Posterior vena cava (tissue), 2 donors: ENCODE data around the gene CCN5. TPM values are rescaled to one million over a fixed set of nuclear protein-coding genes. Genes with fewer than 3 reads are reported as not detected.
"Not testable (repeated sequence)": the region's sequence is repeated elsewhere in the genome, so short reads cannot be mapped to it uniquely, and the experiment has no call there.

Source experiments
- DNase-seq: peaks from one replicate; pipeline ENCODE4 v3.0.0-alpha.2; 2020; ENCODE audit warnings: low spot score
- intact Hi-C, 2 donors: fragments of 100-400 bp; cut with DNase I; formaldehyde crosslinking; loops; one replicate each; pipeline versions ENCODE4 v1.14.1 to v1.14.2; 2022 to 2023
- long read RNA-seq, 2 donors: library from polyadenylated mRNA; unstranded; transcript quantifications; one replicate each; pipeline ENCODE4 v2.0.0, GENCODE V29; 2020 to 2021
- total RNA-seq, 2 donors: library from RNA; stranded (reverse); fragmentation: NEBNext Ultra II Directional; extraction: Animal tissue kit (Norgen Biotek cat#: 25700); gene quantifications; one replicate each; pipeline ENCODE4 v1.2.1, GENCODE V29; 2021
- donor health status: DM: yes; HTN: yes; CAD: no.
- donor health status: DM: yes; HTN: yes; CAD: no.

The CCN5 gene
- 100 to 1,000 TPM; 210 to 342 TPM for total RNA-seq
- long read RNA-seq, donor 1, transcript WISP2-201 (4 exons, 1,403 nt): major isoform, 49 of 90 reads
- long read RNA-seq, donor 1, transcript WISP2-205 (2 exons, 2,759 nt): minor isoform, 6 of 90 reads
- long read RNA-seq, donor 1, transcript WISP2-203 (5 exons, 1,600 nt): minor isoform, 13 of 90 reads
- long read RNA-seq, donor 1, partial matches to known transcripts: 14 of 90 reads
- long read RNA-seq, donor 1, other reads (novel, unspliced or antisense): 8 of 90 reads
- long read RNA-seq, donor 2, transcript WISP2-203 (5 exons, 1,600 nt): minor isoform, 62 of 282 reads
- long read RNA-seq, donor 2, transcript WISP2-205 (2 exons, 2,759 nt): minor isoform, 13 of 282 reads
- long read RNA-seq, donor 2, transcript WISP2-201 (4 exons, 1,403 nt): major isoform, 138 of 282 reads
- long read RNA-seq, donor 2, partial matches to known transcripts: 16 of 282 reads
- long read RNA-seq, donor 2, other reads (novel, unspliced or antisense): 53 of 282 reads

GRCh38 chr20:44714701-44715498 lies at the start of gene CCN5:
CCN5 (plus strand) TSS chr20:44715369; CDS start chr20:44715391, 22 bp downstream.
- peak; percentile 96 for DNase-seq
- intact Hi-C loops: no loop called here

- no peak for DNase-seq
Measured at GRCh38 chr20:44666066-44666465, 49.1 kb upstream of the CCN5 start.

GRCh38 chr20:44670851-44671250 lies 44.3 kb upstream of the CCN5 start:
- intact Hi-C loops, DNase-seq: not testable (repeated sequence)

More at GRCh38 chr20:44666066-44666465, 49.1 kb upstream of the CCN5 start:
- intact Hi-C loops: no loop called here

- DNase-seq, intact Hi-C loops: not testable (repeated sequence)
Measured at GRCh38 chr20:44671541-44671940, 43.6 kb upstream of the CCN5 start.

GRCh38 chr20:44672318-44672902 lies 42.8 kb upstream of the CCN5 start:
- intact Hi-C loops, DNase-seq: not testable (repeated sequence)

- no peak for DNase-seq
Measured at GRCh38 chr20:44678242-44678641, 36.9 kb upstream of the CCN5 start.

GRCh38 chr20:44678990-44679611 lies 36.1 kb upstream of the CCN5 start:
- intact Hi-C loops: no loop called here
- DNase-seq: no peak

More at GRCh38 chr20:44678242-44678641, 36.9 kb upstream of the CCN5 start:
- intact Hi-C loops: no loop called here

- intact Hi-C loops: loop anchor here in 1 of 2 donors (10.0 kb wide), 1 partner anchor 183 kb away; no protein-coding TSS in a partner anchor
- DNase-seq: no peak
Measured at GRCh38 chr20:44681796-44682566, 33.2 kb upstream of the CCN5 start.

GRCh38 chr20:44683263-44684046 lies 31.7 kb upstream of the CCN5 start:
- no peak for DNase-seq
- intact Hi-C loops: loop anchor here (2.0 to 10.0 kb wide), 2 partner anchors 49 to 181 kb away; no protein-coding TSS in a partner anchor

- no peak for DNase-seq
- intact Hi-C loops: loop anchor here (2.0 to 10.0 kb wide), 2 partner anchors 48 to 180 kb away; no protein-coding TSS in a partner anchor
Measured at GRCh38 chr20:44684047-44684967, 30.9 kb upstream of the CCN5 start.

GRCh38 chr20:44686934-44687333 lies 28.2 kb upstream of the CCN5 start:
- intact Hi-C loops: loop anchor here in 1 of 2 donors (10.0 kb wide), 1 partner anchor 178 kb away; no protein-coding TSS in a partner anchor
- no peak for DNase-seq

- intact Hi-C loops: loop anchor here in 1 of 2 donors (10.0 kb wide), 1 partner anchor 177 kb away; no protein-coding TSS in a partner anchor
Measured at GRCh38 chr20:44688053-44688625, 27.0 kb upstream of the CCN5 start.

GRCh38 chr20:44689809-44690208 lies 25.4 kb upstream of the CCN5 start:
- no peak for DNase-seq

More at GRCh38 chr20:44688053-44688625, 27.0 kb upstream of the CCN5 start:
- no peak for DNase-seq

GRCh38 chr20:44690781-44691423 lies 24.3 kb upstream of the CCN5 start:
- intact Hi-C loops: no loop called here
- no peak for DNase-seq

More at GRCh38 chr20:44689809-44690208, 25.4 kb upstream of the CCN5 start:
- intact Hi-C loops: loop anchor here in 1 of 2 donors (10.0 kb wide), 1 partner anchor 175 kb away; no protein-coding TSS in a partner anchor
